Measurements from ENCODE around the gene FETUB.

DNA sequence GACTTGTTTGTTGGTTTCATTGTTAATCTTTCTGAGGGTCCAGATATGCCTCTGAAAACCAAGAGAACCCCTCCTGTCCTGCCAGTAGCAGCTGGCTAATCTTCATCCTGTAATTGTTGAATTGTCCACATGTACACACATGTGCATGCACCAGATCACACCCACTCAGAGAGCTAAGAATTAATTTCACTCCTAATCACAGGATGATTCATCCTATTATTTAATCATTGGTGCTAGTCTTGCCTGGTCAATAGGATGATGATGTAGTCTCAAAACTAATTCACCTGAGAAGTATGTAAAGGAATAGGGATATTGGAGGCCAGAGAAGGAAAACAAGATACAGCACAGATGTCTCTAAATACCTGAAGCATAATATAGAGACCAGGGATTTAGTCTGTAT is 35.1 kb upstream of the FETUB start:
- TF ChIP-seq, protein P1, sequence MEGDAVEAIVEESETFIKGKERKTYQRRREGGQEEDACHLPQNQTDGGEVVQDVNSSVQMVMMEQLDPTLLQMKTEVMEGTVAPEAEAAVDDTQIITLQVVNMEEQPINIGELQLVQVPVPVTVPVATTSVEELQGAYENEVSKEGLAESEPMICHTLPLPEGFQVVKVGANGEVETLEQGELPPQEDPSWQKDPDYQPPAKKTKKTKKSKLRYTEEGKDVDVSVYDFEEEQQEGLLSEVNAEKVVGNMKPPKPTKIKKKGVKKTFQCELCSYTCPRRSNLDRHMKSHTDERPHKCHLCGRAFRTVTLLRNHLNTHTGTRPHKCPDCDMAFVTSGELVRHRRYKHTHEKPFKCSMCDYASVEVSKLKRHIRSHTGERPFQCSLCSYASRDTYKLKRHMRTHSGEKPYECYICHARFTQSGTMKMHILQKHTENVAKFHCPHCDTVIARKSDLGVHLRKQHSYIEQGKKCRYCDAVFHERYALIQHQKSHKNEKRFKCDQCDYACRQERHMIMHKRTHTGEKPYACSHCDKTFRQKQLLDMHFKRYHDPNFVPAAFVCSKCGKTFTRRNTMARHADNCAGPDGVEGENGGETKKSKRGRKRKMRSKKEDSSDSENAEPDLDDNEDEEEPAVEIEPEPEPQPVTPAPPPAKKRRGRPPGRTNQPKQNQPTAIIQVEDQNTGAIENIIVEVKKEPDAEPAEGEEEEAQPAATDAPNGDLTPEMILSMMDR (conservative IDR thresholded peaks at IDR 0.05; ENCODE audit: low read length), result no peak
- TF ChIP-seq EZH2phosphoT487 (IDR thresholded peaks at IDR 0.05; ENCODE audit: borderline replicate concordance, low read depth, low read length), result no peak

Data from OCI-LY7 (cell line).